Endothelial cell (in vitro differentiated cells): ENCODE results near the gene AMIGO2. TPM values are rescaled to one million over a fixed set of nuclear protein-coding genes. Genes with fewer than 3 reads are reported as not detected.

Experiments
- DNase-seq: peaks from one replicate; pipeline ENCODE4 v3.0.0; 2021; ENCODE audit warnings: low spot score
- H3K27ac Mint-ChIP-seq: one replicate; pipeline ENCODE4 v1.8.0; 2021; ENCODE audit warnings: mixed read lengths, inconsistent platforms; ENCODE audit not compliant: unreplicated experiment
- H3K27me3 Mint-ChIP-seq: one replicate; pipeline ENCODE4 v1.8.0; 2021; ENCODE audit warnings: mild to moderate bottlenecking, moderate library complexity, mixed read lengths, inconsistent platforms; ENCODE audit not compliant: unreplicated experiment
- H3K36me3 Mint-ChIP-seq: one replicate; pipeline ENCODE4 v1.8.0; 2021; ENCODE audit warnings: mild to moderate bottlenecking, low read depth, mixed read lengths, inconsistent platforms; ENCODE audit not compliant: unreplicated experiment
- H3K4me1 Mint-ChIP-seq: one replicate; pipeline ENCODE4 v1.8.0; 2021; ENCODE audit warnings: mild to moderate bottlenecking, mixed read lengths, inconsistent platforms; ENCODE audit not compliant: unreplicated experiment
- H3K4me3 Mint-ChIP-seq: one replicate; pipeline ENCODE4 v1.8.0; 2021; ENCODE audit warnings: mild to moderate bottlenecking, mixed read lengths, inconsistent platforms; ENCODE audit not compliant: unreplicated experiment
- H3K9me3 Mint-ChIP-seq: one replicate; pipeline ENCODE4 v1.8.0; 2021; ENCODE audit warnings: mixed read lengths, inconsistent platforms; ENCODE audit not compliant: unreplicated experiment
- CTCF ChIP-seq: fragments of 200-600 bp; sonication (generic); IDR thresholded peaks from one replicate; pipeline ENCODE4 v1.5.0; 2021; ENCODE audit warnings: antibody characterized with exemption; ENCODE audit not compliant: unreplicated experiment
- total RNA-seq: library from RNA; stranded (reverse); fragmentation: NEBNext Ultra II Directional; extraction: Animal tissue kit (Norgen Biotek cat#: 25700); gene quantifications from one replicate; pipeline ENCODE4 v1.2.1, GENCODE V29; 2021; ENCODE audit not compliant: unreplicated experiment

The AMIGO2 gene
- total RNA-seq, 1 donor from 2014 or later, result 24.2 TPM

GRCh38 chr12:47099610-47100009 is 19.9 kb upstream of the AMIGO2 start:
- Mint-ChIP-seq H3K27ac (no peak overlapping the region), H3K9me3 (no peaks in the 10 kb centered on the region), H3K4me1 (peaks cover 15% of the 10 kb centered on the region), H3K36me3 (peaks cover 3% of the 10 kb centered on the region), H3K4me3 (no peak overlapping the region), H3K27me3 (no peaks in the 10 kb centered on the region)
- TF ChIP-seq CTCF, result no peak
- DNase-seq, result no peak

- H3K27me3 Mint-ChIP-seq, result no peaks in the 10 kb centered on the region
- no peak for DNase-seq
- H3K9me3 Mint-ChIP-seq, result no peaks in the 10 kb centered on the region
- no peak overlapping the region for H3K27ac Mint-ChIP-seq
- TF ChIP-seq CTCF, result no peak
- peaks cover 20% of the 10 kb centered on the region for H3K4me1 Mint-ChIP-seq
- H3K36me3 Mint-ChIP-seq, result peaks cover 3% of the 10 kb centered on the region
- no peak overlapping the region for H3K4me3 Mint-ChIP-seq
Observed at GRCh38 chr12:47098099-47098498, 18.3 kb upstream of the AMIGO2 start.

- no peak for DNase-seq
- Mint-ChIP-seq H3K4me1 (peaks cover 20% of the 10 kb centered on the region), H3K4me3 (no peak overlapping the region), H3K27ac (no peak overlapping the region), H3K36me3 (peaks cover 3% of the 10 kb centered on the region), H3K27me3 (no peaks in the 10 kb centered on the region), H3K9me3 (no peaks in the 10 kb centered on the region)
- TF ChIP-seq CTCF, result no peak
Observed at GRCh38 chr12:47097276-47097896, 17.6 kb upstream of the AMIGO2 start.

GRCh38 chr12:47095446-47096236 is 15.9 kb upstream of the AMIGO2 start:
- H3K4me1 Mint-ChIP-seq, result peaks cover 20% of the 10 kb centered on the region
- peaks cover 3% of the 10 kb centered on the region for H3K36me3 Mint-ChIP-seq
- TF ChIP-seq CTCF, result no peak
- no peak overlapping the region for H3K27ac Mint-ChIP-seq
- H3K4me3 Mint-ChIP-seq, result no peak overlapping the region
- DNase-seq, result no peak
- no peaks in the 10 kb centered on the region for H3K27me3 Mint-ChIP-seq
- no peaks in the 10 kb centered on the region for H3K9me3 Mint-ChIP-seq

GRCh38 chr12:47094804-47095203 is 15.0 kb upstream of the AMIGO2 start:
- Mint-ChIP-seq H3K4me1 (peaks cover 20% of the 10 kb centered on the region), H3K9me3 (no peaks in the 10 kb centered on the region), H3K4me3 (no peak overlapping the region), H3K27me3 (no peaks in the 10 kb centered on the region), H3K36me3 (peaks cover 3% of the 10 kb centered on the region), H3K27ac (no peak overlapping the region)
- no peak for TF ChIP-seq CTCF
- DNase-seq, result no peak
